Uterus (tissue), 3 donors: ENCODE results near the gene MTCL3.
A peak's percentile ranks its signal among the peaks of the same experiment; 100 is the strongest.

Source experiments
- DNase-seq, 2 donors: peaks; one replicate each; pipeline ENCODE4 v3.0.0-alpha.2; 2019 to 2020
- H3K27ac ChIP-seq, 2 donors: fragments of 200-600 bp; sonication (generic); 1 replicate in 1 of 2; 2 replicates in 1 of 2; pipeline ENCODE4 v1.5.1; 2016 to 2018
- H3K27me3 ChIP-seq, 2 donors: fragments of 200-600 bp; sonication (generic); one replicate each; pipeline ENCODE4 v1.5.1; 2018 to 2019; ENCODE audit warnings: control low read depth in 1 of 2
- H3K36me3 ChIP-seq, 2 donors: fragments of 200-600 bp; sonication (generic); one replicate each; pipeline ENCODE4 v1.5.1; 2019; ENCODE audit warnings: control low read depth in 1 of 2
- H3K4me1 ChIP-seq, 2 donors: fragments of 200-600 bp; sonication (generic); one replicate each; pipeline ENCODE4 v1.5.1; 2018 to 2019; ENCODE audit warnings: control low read depth in 1 of 2
- H3K4me3 ChIP-seq, 2 donors: fragments of 200-600 bp; sonication (generic); 1 replicate in 1 of 2; 2 replicates in 1 of 2; pipeline ENCODE4 v1.5.1; 2018 to 2019; ENCODE audit warnings: mild to moderate bottlenecking in 1 of 2
- H3K9me3 ChIP-seq, 2 donors: fragments of 200-600 bp; sonication (generic); one replicate each; pipeline ENCODE4 v1.5.1; 2019; ENCODE audit warnings: control low read depth in 1 of 2
- CTCF ChIP-seq, 4 experiments: fragments of 200-600 bp in 2 of 4; fragments of 450-650 bp in 2 of 4; sonication (generic) in 2 of 4; IDR thresholded peaks; one replicate each; pipeline ENCODE4 v1.5.1; 2016 to 2019; ENCODE audit warnings: antibody characterized with exemption in 4 of 4, mild to moderate bottlenecking in 2 of 4, moderate library complexity in 1 of 4
- POLR2A ChIP-seq, 2 donors: fragments of 450-650 bp; IDR thresholded peaks; one replicate each; pipeline ENCODE4 v1.6.1; 2016; ENCODE audit warnings: antibody characterized with exemption in 2 of 2, mild to moderate bottlenecking in 1 of 2, moderate library complexity in 1 of 2
- intact Hi-C: fragments of 100-400 bp; cut with DNase I; formaldehyde crosslinking; loops from one replicate; pipeline ENCODE4 v1.15.1; 2023; ENCODE audit warnings: low total_unique reads
- donor health status: DM: yes; HTN: yes; CAD: no.

The MTCL3 gene

GRCh38 chr6:127539272-127539671 is 20.1 kb upstream of the MTCL3 start:
- H3K27ac ChIP-seq = no peak overlapping the region
- intact Hi-C loops = no loop called here
- DNase-seq = no peak

GRCh38 chr6:127538750-127539264 is 19.7 kb upstream of the MTCL3 start:
- Histone ChIP-seq H3K27me3 (no peaks in the 10 kb centered on the region), H3K27ac (no peak overlapping the region), H3K9me3 (no peaks in the 10 kb centered on the region), H3K4me1 (no peaks in the 10 kb centered on the region), H3K4me3 (no peak overlapping the region), H3K36me3 (no peaks in the 10 kb centered on the region)
- intact Hi-C loops = no loop called here
- TF ChIP-seq CTCF (IDR thresholded peaks at IDR 0.05) = no peak
- no peak for TF ChIP-seq POLR2A (IDR thresholded peaks at IDR 0.05)
- no peak for DNase-seq

More at GRCh38 chr6:127539272-127539671, 20.1 kb upstream of the MTCL3 start:
- Histone ChIP-seq H3K4me1 (no peaks in the 10 kb centered on the region), H3K27me3 (no peaks in the 10 kb centered on the region), H3K4me3 (no peak overlapping the region), H3K9me3 (no peaks in the 10 kb centered on the region), H3K36me3 (no peaks in the 10 kb centered on the region)
- TF ChIP-seq CTCF (IDR thresholded peaks at IDR 0.05) (peak; percentile 22 to 42 (median 32)), POLR2A (IDR thresholded peaks at IDR 0.05) (no peak)

GRCh38 chr6:127533736-127534135 is 14.6 kb upstream of the MTCL3 start:
- Histone ChIP-seq H3K4me3 (no peak overlapping the region), H3K27ac (no peak overlapping the region), H3K4me1 (no peaks in the 10 kb centered on the region), H3K27me3 (peaks cover 0 to 4% of the 10 kb centered on the region in 2 donors), H3K9me3 (no peaks in the 10 kb centered on the region), H3K36me3 (no peaks in the 10 kb centered on the region)
- no peak for TF ChIP-seq CTCF (IDR thresholded peaks at IDR 0.05)
- no peak for TF ChIP-seq POLR2A (IDR thresholded peaks at IDR 0.05)
- no peak for DNase-seq
- intact Hi-C loops = no loop called here

- peaks cover 0 to 4% of the 10 kb centered on the region in 2 donors for H3K27me3 ChIP-seq
- no peak overlapping the region for H3K27ac ChIP-seq
- no peak for TF ChIP-seq CTCF (IDR thresholded peaks at IDR 0.05)
- TF ChIP-seq POLR2A (IDR thresholded peaks at IDR 0.05) = no peak
- no peak for DNase-seq
- no peaks in the 10 kb centered on the region for H3K36me3 ChIP-seq
- no peaks in the 10 kb centered on the region for H3K4me1 ChIP-seq
- no peaks in the 10 kb centered on the region for H3K9me3 ChIP-seq
- intact Hi-C loops = no loop called here
- H3K4me3 ChIP-seq = no peak overlapping the region
These were observed 13.9 kb upstream of the MTCL3 start for GRCh38 chr6:127533011-127533410.

GRCh38 chr6:127522714-127523113 is 3.6 kb upstream of the MTCL3 start:
- H3K4me3 ChIP-seq = no peak overlapping the region
- H3K4me1 ChIP-seq = no peaks in the 10 kb centered on the region
- no peak overlapping the region for H3K27ac ChIP-seq
- DNase-seq = no peak
- H3K36me3 ChIP-seq = no peaks in the 10 kb centered on the region
- H3K27me3 ChIP-seq = peaks cover 0 to 18% of the 10 kb centered on the region in 2 donors
- TF ChIP-seq POLR2A (IDR thresholded peaks at IDR 0.05) (no peak), CTCF (IDR thresholded peaks at IDR 0.05) (no peak)
- intact Hi-C loops = no loop called here
- H3K9me3 ChIP-seq = no peaks in the 10 kb centered on the region
